ENCODE measurements around the gene POT1. TPM values are rescaled to one million over a fixed set of nuclear protein-coding genes. Genes with fewer than 3 reads are reported as not detected.

POT1 gene
- total and polyA plus RNA-seq, 2 of the 4 experiments (the other 2 are of a cell fraction), result 12.7 to 28.5 TPM

GRCh38 chr7:124898531-124898930, 31.1 kb downstream of the POT1 start:
- H2BK120ac ChIP-seq (ENCODE audit: low read depth, low read length), result no peak overlapping the region
- BruUV-seq (replicated peaks), result no TSS peak
- no peaks in the 10 kb centered on the region for H3K27me3 ChIP-seq (ENCODE audit: control insufficient read depth, insufficient read depth, low read length)
- H3K18ac ChIP-seq (ENCODE audit: low read depth, low read length), result no peak overlapping the region
- H3K9me3 ChIP-seq (ENCODE audit: control insufficient read depth, insufficient read depth, low read length), result no peaks in the 10 kb centered on the region
- H3K14ac ChIP-seq (replicated peaks; ENCODE audit: low read depth, low read length), result no peak overlapping the region
- H3K4ac ChIP-seq (ENCODE audit: low read depth, low read length), result no peak overlapping the region
- no peaks in the 10 kb centered on the region for H3K79me1 ChIP-seq (ENCODE audit: low read depth in 1 of 2, low read length in 2 of 2)
- H2AFZ ChIP-seq (replicated peaks; ENCODE audit: low read length, poor library complexity), result no peak overlapping the region
- no CpG with 5 or more reads among the region's 1 CpG for WGBS, 2 experiments (ENCODE audit: extremely low coverage in 2 of 2, insufficient read length in 1 of 2)
- no peak overlapping the region for H2AK5ac ChIP-seq (ENCODE audit: low read depth, low read length)
- dilution Hi-C loops (cut with HindIII; ENCODE audit: low sequenced_read_pairs, unreplicated experiment), result no loop called here
- H2BK20ac ChIP-seq (ENCODE audit: low read depth, low read length), result no peak overlapping the region
- intact Hi-C loops (cut with micrococcal nuclease), result no loop called here
- no peak overlapping the region for H3K9ac ChIP-seq (ENCODE audit: low read depth, low read length)
- no peak overlapping the region for H4K91ac ChIP-seq (ENCODE audit: insufficient read depth, low read depth, low read length)
- no peak overlapping the region for H4K8ac ChIP-seq (ENCODE audit: low read depth in 2 of 2, low read length in 2 of 2)
- ChIA-PET POLR2A (ENCODE audit: unreplicated experiment) (no interaction called here), CTCF (no interaction called here)
- H4K20me1 ChIP-seq (ENCODE audit: insufficient read depth, low read length), result no peaks in the 10 kb centered on the region
- ATAC-seq (ENCODE audit: low read depth) (no peak; the same call in 1 of the 2 replicates), DNase-seq (peak; percentile 6)
- H3K36me3 ChIP-seq (ENCODE audit: control insufficient read depth, insufficient read depth, low read length), result 0 out of 2 replicates have a peak, but pooled peaks cover 2% of the 10 kb centered on the region
- TF ChIP-seq NFE2L2 (IDR thresholded peaks at IDR 0.05; ENCODE audit: low read depth, low read length) (peak; percentile 75), ELK1 (IDR thresholded peaks at IDR 0.05; ENCODE audit: borderline replicate concordance, low read depth, low read length) (no peak)
- no peak overlapping the region for H3K27ac ChIP-seq (ENCODE audit: insufficient read depth, low read length)
- H2BK5ac ChIP-seq (ENCODE audit: low read depth, low read length, poor library complexity, severe bottlenecking), result no peak overlapping the region
- H4K5ac ChIP-seq (ENCODE audit: low read depth, low read length), result no peak overlapping the region
- H3K4me2 ChIP-seq (ENCODE audit: low read depth, low read length), result no peak overlapping the region
- no peak overlapping the region for H3K23ac ChIP-seq (ENCODE audit: low read depth, low read length)
- H3K56ac ChIP-seq (ENCODE audit: extremely low read depth, insufficient read depth, low read length), result no peak overlapping the region
- H2BK15ac ChIP-seq (ENCODE audit: low read depth, low read length), result no peak overlapping the region
- H2AK9ac ChIP-seq (replicated peaks; ENCODE audit: low read depth, low read length, poor library complexity), result no peak overlapping the region
- no peaks in the 10 kb centered on the region for H3K9me1 ChIP-seq (ENCODE audit: insufficient read depth, low read length)
- in situ Hi-C loops (cut with MboI; ENCODE audit: low sequenced_read_pairs), result no loop called here
- H3K4me1 ChIP-seq (ENCODE audit: control insufficient read depth, insufficient read depth, low read length), result no peaks in the 10 kb centered on the region
- no peak overlapping the region for H3K4me3 ChIP-seq (ENCODE audit: insufficient read depth, low read depth, low read length)

All from IMR-90 (cell line).